ENCODE results near the gene S100PBP. TPM values are rescaled to one million over a fixed set of nuclear protein-coding genes. Genes with fewer than 3 reads are reported as not detected.

The S100PBP gene
- total and polyA plus RNA-seq, 9 of the 15 experiments (the other 6 are each of a cell fraction or from before 2014, with no cell fraction given), result 22.9 to 60.2 (median 32.9) TPM

- TF ChIP-seq ZNF592 (IDR thresholded peaks at IDR 0.05) (no peak), MEF2D (tag; conservative IDR thresholded peaks at IDR 0.05; ENCODE audit: low read depth) (no peak), RBBP5 (IDR thresholded peaks at IDR 0.05; ENCODE audit: borderline replicate concordance, insufficient read depth, low read length, poor library complexity, severe bottlenecking) (no peak), SP2 (IDR thresholded peaks at IDR 0.05; ENCODE audit: extremely low read depth, low read depth, low read length, poor library complexity, severe bottlenecking) (no peak), NCOR1 (IDR thresholded peaks at IDR 0.05) (no peak), TFAP4 (CRISPR knock-in tag; IDR thresholded peaks at IDR 0.05; ENCODE audit: borderline replicate concordance) (peak; percentile 32; the same call in 1 of the 2 replicates), FOXK1 (CRISPR knock-in tag; IDR thresholded peaks at IDR 0.05; ENCODE audit: borderline replicate concordance) (no peak), CTBP1 (IDR thresholded peaks at IDR 0.05; ENCODE audit: borderline replicate concordance) (peak; percentile 54; the same call in 1 of the 2 replicates)
Measured at GRCh38 chr1:32876341-32877210, 59.1 kb downstream of the S100PBP start (continued).

Data from K562 (cell line).